Liver (tissue), 9 donors: ENCODE data around the gene SBF2. TPM values are rescaled to one million over a fixed set of nuclear protein-coding genes. Genes with fewer than 3 reads are reported as not detected.

ENCODE experiments used
- DNase-seq: peaks from one replicate; pipeline ENCODE4 v3.0.0-alpha.2; 2017; ENCODE audit warnings: low spot score
- H3K27ac ChIP-seq, 2 donors: one replicate each; pipeline ENCODE4 v1.7.0; 2013; ENCODE audit warnings: inconsistent platforms in 2 of 2, low read length in 2 of 2, control low read depth in 1 of 2, low read depth in 1 of 2, mild to moderate bottlenecking in 1 of 2
- H3K27me3 ChIP-seq, 4 donors: one replicate each; pipeline versions ENCODE4 v1.6.1 to v1.7.0; 2013; ENCODE audit warnings: low read length in 3 of 4, inconsistent platforms in 1 of 4, mild to moderate bottlenecking in 1 of 4, moderate library complexity in 1 of 4; ENCODE audit not compliant: control insufficient read depth in 4 of 4, insufficient read depth in 4 of 4
- H3K36me3 ChIP-seq, 4 donors: one replicate each; pipeline versions ENCODE4 v1.6.1 to v1.7.0; 2013; ENCODE audit warnings: low read length in 3 of 4, mild to moderate bottlenecking in 3 of 4, low read depth in 1 of 4, moderate library complexity in 1 of 4; ENCODE audit not compliant: control insufficient read depth in 4 of 4, insufficient read depth in 3 of 4
- H3K4me1 ChIP-seq, 4 donors: one replicate each; pipeline versions ENCODE4 v1.6.1 to v1.7.0; 2013; ENCODE audit warnings: low read length in 3 of 4, mild to moderate bottlenecking in 3 of 4, moderate library complexity in 1 of 4; ENCODE audit not compliant: control insufficient read depth in 4 of 4, insufficient read depth in 4 of 4
- H3K4me3 ChIP-seq, 3 donors: one replicate each; pipeline versions ENCODE4 v1.6.1 to v1.7.0; 2013; ENCODE audit warnings: low read length in 3 of 3, control low read depth in 1 of 3, low read depth in 1 of 3, mild to moderate bottlenecking in 1 of 3
- H3K9ac ChIP-seq, 2 donors: one replicate each; pipeline ENCODE4 v1.7.0; 2013; ENCODE audit warnings: low read length in 2 of 2, mild to moderate bottlenecking in 2 of 2, moderate library complexity in 2 of 2, control low read depth in 1 of 2, low read depth in 1 of 2
- H3K9me3 ChIP-seq, 4 donors: one replicate each; pipeline versions ENCODE4 v1.6.1 to v1.7.0; 2013; ENCODE audit warnings: low read length in 3 of 4; ENCODE audit not compliant: control insufficient read depth in 4 of 4
- ATF3 ChIP-seq: IDR thresholded peaks from 2 replicates; pipeline ENCODE4 v1.6.1; 2016; ENCODE audit warnings: antibody characterized with exemption
- EGR1 ChIP-seq, 2 donors: IDR thresholded peaks; 2 replicates each; pipeline ENCODE4 v1.6.1; 2016 to 2018; ENCODE audit warnings: antibody characterized with exemption in 2 of 2, low read depth in 2 of 2
- FOXA1 ChIP-seq: IDR thresholded peaks from 2 replicates; pipeline ENCODE4 v1.6.1; 2016; ENCODE audit warnings: antibody characterized with exemption
- FOXA2 ChIP-seq: IDR thresholded peaks from 2 replicates; pipeline ENCODE4 v1.6.1; 2016; ENCODE audit warnings: antibody characterized with exemption
- GABPA ChIP-seq, 2 donors: IDR thresholded peaks in 1 of 2; conservative IDR thresholded peaks in 1 of 2; 2 replicates each; pipeline ENCODE4 v1.6.1; 2016; ENCODE audit warnings: antibody characterized with exemption in 2 of 2, mild to moderate bottlenecking in 1 of 2, moderate library complexity in 1 of 2
- HNF4A ChIP-seq, 2 donors: conservative IDR thresholded peaks; 2 replicates each; pipeline ENCODE4 v1.6.1; 2016; ENCODE audit warnings: antibody characterized with exemption in 2 of 2, mild to moderate bottlenecking in 2 of 2
- HNF4G ChIP-seq: IDR thresholded peaks from 2 replicates; pipeline ENCODE4 v1.6.1; 2016; ENCODE audit warnings: antibody characterized with exemption
- JUND ChIP-seq, 2 donors: IDR thresholded peaks; 2 replicates each; pipeline ENCODE4 v1.6.1; 2016; ENCODE audit warnings: antibody characterized with exemption in 2 of 2
- NR2F2 ChIP-seq: IDR thresholded peaks from 2 replicates; pipeline ENCODE4 v1.6.1; 2016; ENCODE audit warnings: antibody characterized with exemption
- RAD21 ChIP-seq, 2 donors: IDR thresholded peaks; 2 replicates each; pipeline ENCODE4 v1.6.1; 2016; ENCODE audit warnings: antibody characterized with exemption in 2 of 2, mild to moderate bottlenecking in 2 of 2
- RXRA ChIP-seq, 2 donors: IDR thresholded peaks; 2 replicates each; pipeline ENCODE4 v1.6.1; 2017 to 2018; ENCODE audit warnings: antibody characterized with exemption in 2 of 2, mild to moderate bottlenecking in 1 of 2
- SP1 ChIP-seq: IDR thresholded peaks from 2 replicates; pipeline ENCODE4 v1.6.1; 2018; ENCODE audit warnings: antibody characterized with exemption, mild to moderate bottlenecking
- TAF1 ChIP-seq: conservative IDR thresholded peaks from 2 replicates; pipeline ENCODE4 v1.6.1; 2016; ENCODE audit warnings: antibody characterized with exemption, mild to moderate bottlenecking
- YY1 ChIP-seq: IDR thresholded peaks from 2 replicates; pipeline ENCODE4 v1.6.1; 2016; ENCODE audit warnings: antibody characterized with exemption, mild to moderate bottlenecking
- WGBS: extraction: QIAGEN DNeasy Blood & Tissue Kit; methylation state at CpG from one replicate; pipeline ENCODE4 v1.1.7; 2013; 5-methylcytosine and 5-hydroxymethylcytosine counted together
- polyA plus RNA-seq, 2 donors: library from polyadenylated mRNA; stranded (reverse) in 1 of 2; unstranded in 1 of 2; fragments of 200-250 nt in 1 of 2; fragments of >200 nt in 1 of 2; fragmentation: Nextera tagmentation in 1 of 2; extraction: Ambion mirVana in 1 of 2; gene quantifications; one replicate each; pipeline versions ENCODE4 v1.2.1 to v1.2.3, GENCODE V29; 2013 to 2015
- total RNA-seq, 2 donors: library from RNA; depleted of rRNA; stranded (reverse); fragments of >200 nt; gene quantifications; one replicate each; pipeline ENCODE4 v1.2.3, GENCODE V29; 2014
- TF ChIP-seq, protein P1 (sequence below): IDR thresholded peaks from 2 replicates; pipeline ENCODE4 v1.6.1; 2016; ENCODE audit warnings: antibody characterized with exemption
- TF ChIP-seq, protein P2 (sequence below): fragments of 150-350 bp; IDR thresholded peaks from 2 replicates; pipeline ENCODE4 v1.5.1; 2017; ENCODE audit warnings: improper control_type of control experiment, low read depth, low read length; ENCODE audit not compliant: missing input control
- TF ChIP-seq, protein P3 (sequence below): IDR thresholded peaks from 2 replicates; pipeline ENCODE4 v1.6.1; 2016; ENCODE audit warnings: antibody characterized with exemption
- TF ChIP-seq, protein P4 (sequence below): IDR thresholded peaks from 2 replicates; pipeline ENCODE4 v1.6.1; 2016; ENCODE audit warnings: antibody characterized with exemption, mild to moderate bottlenecking
- donor health status: healthy.
- donor health status: healthy.
- donor health status: healthy.
- donor health status: healthy.
- donor health status: healthy.

The SBF2 gene
- total and polyA plus RNA-seq, 4 donors, result 7.5 to 31.3 (median 14.7) TPM

DNA sequence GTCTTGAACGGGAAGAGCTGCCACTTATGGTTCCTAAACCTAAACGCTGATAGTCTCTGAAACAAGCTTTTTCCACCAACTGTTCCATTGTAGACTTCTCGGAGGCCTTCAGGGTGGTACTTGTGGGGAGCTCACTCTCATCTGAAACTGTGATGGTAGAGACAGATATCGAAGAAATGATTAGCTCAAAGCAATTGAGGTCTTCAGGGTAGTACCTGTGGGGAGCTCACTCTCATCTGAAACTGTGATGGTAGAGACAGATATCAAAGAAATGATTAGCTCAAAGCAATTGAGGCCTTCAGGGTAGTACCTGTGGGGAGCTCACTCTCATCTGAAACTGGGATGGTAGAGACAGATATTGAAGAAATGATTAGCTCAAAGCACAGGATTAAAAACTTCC, 454.5 kb downstream of the SBF2 start:
- H3K27me3 ChIP-seq, result no peaks in the 10 kb centered on the region
- H3K36me3 ChIP-seq, result peaks cover 0 to 20% (median 12%) of the 10 kb centered on the region in 4 donors
- H3K4me3 ChIP-seq, result no peak overlapping the region
- DNase-seq, result no peak
- no peak overlapping the region for H3K9ac ChIP-seq
- no peak overlapping the region for H3K27ac ChIP-seq
- H3K9me3 ChIP-seq, result no peaks in the 10 kb centered on the region
- TF ChIP-seq SP1 (no peak), TAF1 (no peak), HNF4A (conservative IDR thresholded peaks at IDR 0.05) (no peak), FOXA1 (no peak), GABPA (IDR thresholded peaks at IDR 0.05 in 1 of 2, conservative IDR thresholded peaks at IDR 0.05 in 1 of 2) (no peak)
- TF ChIP-seq, protein P1, sequence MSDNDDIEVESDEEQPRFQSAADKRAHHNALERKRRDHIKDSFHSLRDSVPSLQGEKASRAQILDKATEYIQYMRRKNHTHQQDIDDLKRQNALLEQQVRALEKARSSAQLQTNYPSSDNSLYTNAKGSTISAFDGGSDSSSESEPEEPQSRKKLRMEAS, result no peak
- no peaks in the 10 kb centered on the region for H3K4me1 ChIP-seq
- 98% methylated on average over 4 of the region's 4 CpGs for WGBS

GRCh38 chr11:9838961-9839360, 455.1 kb downstream of the SBF2 start:
- TF ChIP-seq FOXA2 (no peak), ATF3 (no peak), GABPA (IDR thresholded peaks at IDR 0.05 in 1 of 2, conservative IDR thresholded peaks at IDR 0.05 in 1 of 2) (no peak), RXRA (IDR thresholded peaks at IDR 0.05) (no peak), NR2F2 (no peak), HNF4A (conservative IDR thresholded peaks at IDR 0.05) (no peak), HNF4G (no peak), TAF1 (no peak), SP1 (no peak), YY1 (no peak), EGR1 (IDR thresholded peaks at IDR 0.05; ENCODE audit: low read depth in 2 of 2) (no peak), JUND (IDR thresholded peaks at IDR 0.05) (no peak), RAD21 (IDR thresholded peaks at IDR 0.05) (no peak), FOXA1 (no peak)
- TF ChIP-seq, protein P1, result no peak
- TF ChIP-seq, protein P2, sequence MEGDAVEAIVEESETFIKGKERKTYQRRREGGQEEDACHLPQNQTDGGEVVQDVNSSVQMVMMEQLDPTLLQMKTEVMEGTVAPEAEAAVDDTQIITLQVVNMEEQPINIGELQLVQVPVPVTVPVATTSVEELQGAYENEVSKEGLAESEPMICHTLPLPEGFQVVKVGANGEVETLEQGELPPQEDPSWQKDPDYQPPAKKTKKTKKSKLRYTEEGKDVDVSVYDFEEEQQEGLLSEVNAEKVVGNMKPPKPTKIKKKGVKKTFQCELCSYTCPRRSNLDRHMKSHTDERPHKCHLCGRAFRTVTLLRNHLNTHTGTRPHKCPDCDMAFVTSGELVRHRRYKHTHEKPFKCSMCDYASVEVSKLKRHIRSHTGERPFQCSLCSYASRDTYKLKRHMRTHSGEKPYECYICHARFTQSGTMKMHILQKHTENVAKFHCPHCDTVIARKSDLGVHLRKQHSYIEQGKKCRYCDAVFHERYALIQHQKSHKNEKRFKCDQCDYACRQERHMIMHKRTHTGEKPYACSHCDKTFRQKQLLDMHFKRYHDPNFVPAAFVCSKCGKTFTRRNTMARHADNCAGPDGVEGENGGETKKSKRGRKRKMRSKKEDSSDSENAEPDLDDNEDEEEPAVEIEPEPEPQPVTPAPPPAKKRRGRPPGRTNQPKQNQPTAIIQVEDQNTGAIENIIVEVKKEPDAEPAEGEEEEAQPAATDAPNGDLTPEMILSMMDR, result no peak
- TF ChIP-seq, protein P3, sequence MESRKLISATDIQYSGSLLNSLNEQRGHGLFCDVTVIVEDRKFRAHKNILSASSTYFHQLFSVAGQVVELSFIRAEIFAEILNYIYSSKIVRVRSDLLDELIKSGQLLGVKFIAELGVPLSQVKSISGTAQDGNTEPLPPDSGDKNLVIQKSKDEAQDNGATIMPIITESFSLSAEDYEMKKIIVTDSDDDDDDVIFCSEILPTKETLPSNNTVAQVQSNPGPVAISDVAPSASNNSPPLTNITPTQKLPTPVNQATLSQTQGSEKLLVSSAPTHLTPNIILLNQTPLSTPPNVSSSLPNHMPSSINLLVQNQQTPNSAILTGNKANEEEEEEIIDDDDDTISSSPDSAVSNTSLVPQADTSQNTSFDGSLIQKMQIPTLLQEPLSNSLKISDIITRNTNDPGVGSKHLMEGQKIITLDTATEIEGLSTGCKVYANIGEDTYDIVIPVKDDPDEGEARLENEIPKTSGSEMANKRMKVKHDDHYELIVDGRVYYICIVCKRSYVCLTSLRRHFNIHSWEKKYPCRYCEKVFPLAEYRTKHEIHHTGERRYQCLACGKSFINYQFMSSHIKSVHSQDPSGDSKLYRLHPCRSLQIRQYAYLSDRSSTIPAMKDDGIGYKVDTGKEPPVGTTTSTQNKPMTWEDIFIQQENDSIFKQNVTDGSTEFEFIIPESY, result no peak
- TF ChIP-seq, protein P4, sequence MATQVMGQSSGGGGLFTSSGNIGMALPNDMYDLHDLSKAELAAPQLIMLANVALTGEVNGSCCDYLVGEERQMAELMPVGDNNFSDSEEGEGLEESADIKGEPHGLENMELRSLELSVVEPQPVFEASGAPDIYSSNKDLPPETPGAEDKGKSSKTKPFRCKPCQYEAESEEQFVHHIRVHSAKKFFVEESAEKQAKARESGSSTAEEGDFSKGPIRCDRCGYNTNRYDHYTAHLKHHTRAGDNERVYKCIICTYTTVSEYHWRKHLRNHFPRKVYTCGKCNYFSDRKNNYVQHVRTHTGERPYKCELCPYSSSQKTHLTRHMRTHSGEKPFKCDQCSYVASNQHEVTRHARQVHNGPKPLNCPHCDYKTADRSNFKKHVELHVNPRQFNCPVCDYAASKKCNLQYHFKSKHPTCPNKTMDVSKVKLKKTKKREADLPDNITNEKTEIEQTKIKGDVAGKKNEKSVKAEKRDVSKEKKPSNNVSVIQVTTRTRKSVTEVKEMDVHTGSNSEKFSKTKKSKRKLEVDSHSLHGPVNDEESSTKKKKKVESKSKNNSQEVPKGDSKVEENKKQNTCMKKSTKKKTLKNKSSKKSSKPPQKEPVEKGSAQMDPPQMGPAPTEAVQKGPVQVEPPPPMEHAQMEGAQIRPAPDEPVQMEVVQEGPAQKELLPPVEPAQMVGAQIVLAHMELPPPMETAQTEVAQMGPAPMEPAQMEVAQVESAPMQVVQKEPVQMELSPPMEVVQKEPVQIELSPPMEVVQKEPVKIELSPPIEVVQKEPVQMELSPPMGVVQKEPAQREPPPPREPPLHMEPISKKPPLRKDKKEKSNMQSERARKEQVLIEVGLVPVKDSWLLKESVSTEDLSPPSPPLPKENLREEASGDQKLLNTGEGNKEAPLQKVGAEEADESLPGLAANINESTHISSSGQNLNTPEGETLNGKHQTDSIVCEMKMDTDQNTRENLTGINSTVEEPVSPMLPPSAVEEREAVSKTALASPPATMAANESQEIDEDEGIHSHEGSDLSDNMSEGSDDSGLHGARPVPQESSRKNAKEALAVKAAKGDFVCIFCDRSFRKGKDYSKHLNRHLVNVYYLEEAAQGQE, result no peak
- Histone ChIP-seq H3K9ac (no peak overlapping the region), H3K4me1 (no peaks in the 10 kb centered on the region), H3K27ac (no peak overlapping the region), H3K9me3 (no peaks in the 10 kb centered on the region), H3K36me3 (peaks cover 0 to 19% (median 12%) of the 10 kb centered on the region in 4 donors), H3K27me3 (no peaks in the 10 kb centered on the region), H3K4me3 (no peak overlapping the region)
- WGBS, result 96% methylated on average over 2 of the region's 2 CpGs
- no peak for DNase-seq
